ENCODE measurements around the gene MSMP. TPM values are rescaled to one million over a fixed set of nuclear protein-coding genes. Genes with fewer than 3 reads are reported as not detected.

The MSMP gene
- total and polyA plus RNA-seq, 9 of the 15 experiments (the other 6 are each of a cell fraction or from before 2014, with no cell fraction given): 0.60 TPM; not detected in 8

GRCh38 chr9:35728041-35728971, 25.8 kb downstream of the MSMP start (continued):
- no peak for TF ChIP-seq THAP12 (CRISPR knock-in tag; IDR thresholded peaks at IDR 0.05)
- no peak for TF ChIP-seq ZNF197 (CRISPR knock-in tag; IDR thresholded peaks at IDR 0.05; ENCODE audit: low read depth)
- TF ChIP-seq SMARCA5 (IDR thresholded peaks at IDR 0.05): no peak
- peak; percentile 73; the same call in 1 of the 2 replicates for TF ChIP-seq BCOR (IDR thresholded peaks at IDR 0.05)
- peak; percentile 96 for TF ChIP-seq NCOR1 (IDR thresholded peaks at IDR 0.05)
- peak; percentile 62; the same call in 1 of the 2 replicates for TF ChIP-seq ZNF766 (CRISPR knock-in tag; conservative IDR thresholded peaks at IDR 0.05)
- TF ChIP-seq SNIP1 (IDR thresholded peaks at IDR 0.05; ENCODE audit: low read depth): no peak
- TF ChIP-seq ZNF79 (CRISPR knock-in tag; IDR thresholded peaks at IDR 0.05; ENCODE audit: low read depth): no peak
- TF ChIP-seq GMEB1 (CRISPR knock-in tag; IDR thresholded peaks at IDR 0.05): no peak
- peak; percentile 75 for TF ChIP-seq ZEB2 (IDR thresholded peaks at IDR 0.05)
- TF ChIP-seq E2F5 (CRISPR knock-in tag; IDR thresholded peaks at IDR 0.05): no peak
- peak; percentile 47 for TF ChIP-seq POLR2G (IDR thresholded peaks at IDR 0.05; ENCODE audit: low read depth, low read length)
- peak; percentile 77; the same call in 1 of the 2 replicates for TF ChIP-seq NFRKB (IDR thresholded peaks at IDR 0.05; ENCODE audit: low read depth)
- TF ChIP-seq PHF8 (IDR thresholded peaks at IDR 0.05; ENCODE audit: borderline replicate concordance, low read length): no peak
- TF ChIP-seq SREBF1 (IDR thresholded peaks at IDR 0.05; ENCODE audit: borderline replicate concordance, low read depth, low read length): no peak
- peak; percentile 66 for TF ChIP-seq CXXC5 (CRISPR knock-in tag; IDR thresholded peaks at IDR 0.05)
- peak; percentile 53; the same call in 1 of the 2 replicates for TF ChIP-seq SMARCC2 (IDR thresholded peaks at IDR 0.05; ENCODE audit: low read depth)
- no peak for TF ChIP-seq E2F4 (CRISPR knock-in tag; IDR thresholded peaks at IDR 0.05; ENCODE audit: low read depth)
- 0 out of 2 replicates have a peak, but pooled peaks have one; percentile 42 for TF ChIP-seq KAT7 (CRISPR knock-in tag; IDR thresholded peaks at IDR 0.05; ENCODE audit: borderline replicate concordance)
- peak; percentile 77 for TF ChIP-seq TAF9B (IDR thresholded peaks at IDR 0.05; ENCODE audit: partially characterized antibody)
- TF ChIP-seq ZNF507 (tag; conservative IDR thresholded peaks at IDR 0.05): no peak
- TF ChIP-seq JUN (IDR thresholded peaks at IDR 0.05; ENCODE audit: borderline replicate concordance, low read depth, low read length): peak; percentile 21; the same call in 1 of the 2 replicates
- TF ChIP-seq JUN (CRISPR knock-in tag; IDR thresholded peaks at IDR 0.05; ENCODE audit: borderline replicate concordance): no peak

Data from K562 (cell line).